DMS114 treated with DMSO at 0.1 percent for 48 hours (cell line): ENCODE results near the gene NONO.
A peak's percentile ranks its signal among the peaks of the same experiment; 100 is the strongest.
"Not testable (repeated sequence)": the region's sequence is repeated elsewhere in the genome, so short reads cannot be mapped to it uniquely, and the experiment has no call there.

Experiments
- DNase-seq: peaks from one replicate; lab custom pipeline; 2025; ENCODE audit not compliant: unreplicated experiment; lab: John Stamatoyannopoulos, UW

NONO gene, protein sequence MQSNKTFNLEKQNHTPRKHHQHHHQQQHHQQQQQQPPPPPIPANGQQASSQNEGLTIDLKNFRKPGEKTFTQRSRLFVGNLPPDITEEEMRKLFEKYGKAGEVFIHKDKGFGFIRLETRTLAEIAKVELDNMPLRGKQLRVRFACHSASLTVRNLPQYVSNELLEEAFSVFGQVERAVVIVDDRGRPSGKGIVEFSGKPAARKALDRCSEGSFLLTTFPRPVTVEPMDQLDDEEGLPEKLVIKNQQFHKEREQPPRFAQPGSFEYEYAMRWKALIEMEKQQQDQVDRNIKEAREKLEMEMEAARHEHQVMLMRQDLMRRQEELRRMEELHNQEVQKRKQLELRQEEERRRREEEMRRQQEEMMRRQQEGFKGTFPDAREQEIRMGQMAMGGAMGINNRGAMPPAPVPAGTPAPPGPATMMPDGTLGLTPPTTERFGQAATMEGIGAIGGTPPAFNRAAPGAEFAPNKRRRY

DNA sequence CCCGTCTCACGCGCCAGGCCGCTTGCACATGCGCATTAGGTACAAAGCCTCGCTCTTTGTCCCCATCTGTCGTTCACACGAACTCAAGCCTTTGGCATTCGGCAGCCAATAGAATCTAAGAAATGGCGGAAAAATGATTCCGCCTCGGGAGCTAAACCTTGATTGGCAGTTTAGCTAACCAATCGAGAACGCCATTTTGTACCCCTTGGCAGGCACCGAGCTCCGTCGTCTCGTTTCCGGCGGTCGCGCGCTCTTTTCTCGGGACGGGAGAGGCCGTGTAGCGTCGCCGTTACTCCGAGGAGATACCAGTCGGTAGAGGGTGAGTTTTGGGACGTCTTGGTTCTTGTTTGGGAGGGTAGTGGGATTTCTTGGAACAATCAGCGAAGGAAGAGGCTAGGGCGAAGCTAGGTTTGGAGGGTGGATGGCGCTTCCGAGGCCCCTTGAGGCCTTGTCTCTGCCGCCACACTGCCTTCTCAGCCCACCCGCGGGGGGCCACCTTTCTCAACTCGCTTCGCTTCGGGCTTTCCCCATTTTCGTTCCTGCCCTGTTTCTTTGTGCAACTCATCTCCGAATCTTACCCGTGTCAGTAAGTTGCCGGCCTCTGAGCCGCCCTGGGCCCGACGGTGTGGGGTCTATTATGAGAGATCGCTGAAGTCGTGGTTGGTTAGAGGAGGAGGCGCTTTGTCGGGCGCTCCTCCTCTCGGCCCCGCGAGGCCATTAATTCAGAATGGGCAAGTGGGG lies at the start of gene NONO:
Gene NONO (plus strand): TSS at position 233 of the 741 bp plus-strand sequence. CDS start 7,003 bp downstream, outside the sequence.
- DNase-seq: peak; percentile 96

- DNase-seq: no peak
Measured at GRCh38 chrX:71235482-71235881, 48.0 kb upstream of the NONO start.

DNA sequence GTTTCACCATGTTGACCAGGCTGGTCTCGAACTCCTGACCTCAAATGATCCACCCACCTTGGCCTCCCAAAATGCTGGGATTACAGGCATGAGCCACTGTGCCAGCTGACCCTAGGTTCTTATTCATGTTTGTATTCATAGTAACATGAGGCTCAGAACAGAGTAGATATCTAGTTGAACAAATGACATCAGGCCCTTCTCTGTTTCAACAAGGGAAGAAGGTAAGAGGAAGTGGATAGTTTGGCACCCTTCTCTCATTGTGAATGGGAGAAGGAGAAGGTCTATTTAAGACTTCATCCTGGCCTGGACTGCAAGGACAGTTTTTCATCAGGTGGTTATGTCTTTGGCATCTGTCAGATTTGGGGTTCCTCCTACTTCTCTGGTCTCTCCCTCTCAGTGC lies 46.6 kb upstream of the NONO start:
- DNase-seq: no peak

GRCh38 chrX:71239781-71240180 lies 43.7 kb upstream of the NONO start:
- DNase-seq: no peak

- DNase-seq: no peak
Measured at GRCh38 chrX:71241301-71241700, 42.1 kb upstream of the NONO start.

GRCh38 chrX:71244359-71245128 lies 38.9 kb upstream of the NONO start:
- no peak for DNase-seq

- DNase-seq: no peak
Measured at GRCh38 chrX:71245159-71245558, 38.3 kb upstream of the NONO start.

DNA sequence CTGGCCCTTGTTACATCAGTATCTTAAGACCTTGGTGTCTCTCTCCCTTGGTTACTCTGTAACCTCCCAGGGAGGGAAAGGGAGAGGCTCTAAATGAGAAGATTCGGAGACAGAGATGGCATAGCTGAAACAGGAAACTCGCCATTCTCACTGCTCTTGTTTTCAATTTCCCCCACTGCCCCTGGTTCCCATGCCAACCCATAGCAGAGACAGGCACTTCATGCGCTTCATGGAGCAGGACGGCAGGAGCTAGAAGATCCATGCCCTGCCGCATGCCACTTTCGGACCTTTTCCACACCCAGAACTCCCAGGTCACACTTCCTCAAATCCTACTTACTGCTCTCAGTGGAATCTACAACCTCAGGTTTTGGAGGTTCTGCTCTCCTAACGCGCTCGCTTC lies 32.6 kb upstream of the NONO start:
- no peak for DNase-seq

GRCh38 chrX:71251466-71251973 lies 31.9 kb upstream of the NONO start:
- DNase-seq: no peak

DNA sequence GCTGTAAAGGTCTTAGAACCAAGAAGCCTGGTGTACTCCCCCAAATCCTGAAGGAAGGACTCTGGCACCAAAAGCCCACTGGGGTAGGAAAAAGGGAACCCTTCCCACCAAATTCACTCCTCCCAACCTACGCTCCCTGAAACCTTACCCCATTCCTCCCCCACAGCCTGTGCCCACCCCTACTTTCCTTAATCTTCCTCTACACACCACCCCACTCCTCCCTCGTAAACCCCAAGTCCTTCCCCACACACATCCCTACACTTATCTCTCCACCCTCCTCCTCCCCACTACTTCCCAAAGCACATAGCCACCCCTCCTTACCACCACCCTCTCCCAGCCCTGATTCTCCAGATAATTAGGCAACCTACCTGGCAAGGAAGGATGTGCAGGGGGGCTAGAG lies 31.2 kb upstream of the NONO start:
- no peak for DNase-seq

DNA sequence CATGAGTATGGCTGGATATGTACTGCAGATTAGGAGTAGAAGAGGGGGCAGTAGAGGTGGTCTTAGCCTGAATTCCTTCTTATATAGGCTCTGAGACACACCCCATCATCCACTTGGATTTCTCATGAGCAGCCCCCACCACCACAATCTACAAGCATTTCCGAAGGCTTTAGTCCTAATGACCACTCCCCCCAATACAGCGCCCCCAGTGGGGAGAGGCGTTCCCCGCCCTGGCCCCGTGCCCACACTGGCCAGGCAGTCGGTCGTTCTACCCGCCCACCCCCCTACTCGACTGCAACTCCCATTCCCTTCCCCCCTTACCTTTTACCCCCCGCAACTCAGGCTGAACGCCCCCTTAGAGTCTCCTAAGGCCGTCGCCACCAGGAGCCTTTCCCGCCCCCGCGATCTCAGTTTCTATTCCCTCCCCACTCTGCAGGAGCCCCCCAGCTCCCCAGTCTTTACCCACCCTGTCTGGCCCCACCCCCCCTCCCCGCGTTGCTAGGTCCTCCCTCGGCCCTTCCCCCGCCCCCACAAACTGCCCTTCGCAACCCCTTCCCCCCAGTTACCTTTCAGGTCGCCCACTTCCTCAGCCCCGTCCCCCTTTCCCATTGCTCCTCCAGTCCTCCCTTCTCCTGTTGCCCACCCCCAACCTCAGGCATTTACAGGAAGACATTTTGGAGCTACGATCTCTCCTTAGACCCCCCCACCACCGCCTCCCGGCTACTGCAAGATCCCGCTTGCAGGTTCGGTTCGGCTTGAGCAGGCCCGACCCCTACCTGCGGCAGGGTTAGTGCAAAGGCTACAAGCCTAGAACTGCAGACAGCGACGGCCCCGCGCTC lies 30.0 kb upstream of the NONO start:
- no peak for DNase-seq

DNA sequence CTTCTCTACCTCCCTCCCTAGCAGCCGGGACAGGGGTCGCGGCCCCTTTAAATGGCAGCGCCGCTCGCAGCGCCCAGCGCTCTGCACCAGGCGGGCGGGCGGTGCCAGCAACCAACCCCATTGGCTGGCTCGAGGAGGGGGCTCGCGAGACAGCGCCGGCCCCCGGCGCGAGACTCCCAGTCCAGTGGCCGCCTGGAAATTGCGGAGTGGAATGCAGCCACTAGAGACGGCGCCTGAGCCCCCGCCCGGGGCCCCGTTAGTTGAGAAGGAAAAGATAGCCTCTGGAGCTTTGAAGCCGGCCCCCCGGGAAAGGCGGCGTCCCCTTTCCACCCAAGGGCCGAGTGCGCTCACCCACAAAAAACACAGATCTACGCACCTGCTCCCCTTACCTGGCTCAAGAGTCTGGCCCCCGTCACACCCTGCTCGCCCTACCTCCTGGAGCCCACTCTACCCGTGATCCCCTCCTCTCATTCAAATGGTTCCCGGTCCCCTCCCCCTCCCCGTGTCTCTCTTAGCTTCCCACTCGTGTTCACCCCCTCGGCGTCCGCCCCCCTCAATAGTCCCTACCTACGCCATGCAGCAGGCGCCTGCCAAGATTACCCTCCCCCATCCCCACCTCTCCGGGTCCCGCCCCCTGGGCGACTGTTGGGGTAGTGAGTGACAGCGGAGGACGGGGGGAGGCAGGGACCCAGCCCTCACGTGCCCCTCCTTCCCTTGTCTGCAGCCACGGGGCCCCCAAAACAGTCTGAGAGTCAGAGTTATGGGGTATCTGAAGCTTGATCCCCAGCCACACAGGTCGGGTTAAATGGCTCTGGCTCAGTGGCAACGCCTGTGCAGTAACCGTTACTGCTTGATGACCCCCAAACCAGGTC lies 29.1 kb upstream of the NONO start, which contains the start of gene ZMYM3:
Gene ZMYM3 (minus strand): TSS at position 49 of the 872 bp plus-strand sequence. CDS start 885 bp downstream, outside the sequence.
- DNase-seq: peak; percentile 50

- no peak for DNase-seq
Measured at GRCh38 chrX:71256051-71256450, 27.4 kb upstream of the NONO start.

- DNase-seq: no peak
Measured at GRCh38 chrX:71256856-71257255, 26.6 kb upstream of the NONO start.

- DNase-seq: not testable (repeated sequence)
Measured at GRCh38 chrX:71268624-71269023, 14.8 kb upstream of the NONO start.

- DNase-seq: no peak
Measured at GRCh38 chrX:71269801-71270395, 13.5 kb upstream of the NONO start.

DNA sequence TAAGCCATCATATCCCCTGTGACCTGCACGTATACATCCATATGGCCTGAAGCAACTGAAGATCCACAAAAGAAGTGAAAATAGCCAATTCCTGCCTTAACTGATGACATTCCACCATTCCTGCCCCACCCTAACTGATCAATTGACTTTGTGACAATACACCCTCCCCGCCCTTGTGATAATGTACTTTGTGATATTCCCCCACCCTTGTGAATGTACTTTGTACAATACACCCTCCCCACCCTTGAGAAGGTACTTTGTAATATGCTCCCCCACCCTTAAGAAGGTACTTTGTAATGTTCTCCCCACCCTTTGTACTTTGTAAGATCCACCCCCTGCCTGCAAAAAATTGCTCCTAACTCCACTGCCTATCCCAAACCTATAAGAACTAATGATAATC lies 11.1 kb upstream of the NONO start:
- not testable (repeated sequence) for DNase-seq

GRCh38 chrX:71281300-71281699 lies 2.1 kb upstream of the NONO start:
- DNase-seq: not testable (repeated sequence)
